Measurements from ENCODE around the gene TTC9C. TPM values are rescaled to one million over a fixed set of nuclear protein-coding genes. Genes with fewer than 3 reads are reported as not detected.

Gene TTC9C
- total and polyA plus RNA-seq, 2 of the 13 experiments (the other 11 are each of a cell fraction or from before 2014, with no cell fraction given): 28.0 to 36.4 TPM

DNA sequence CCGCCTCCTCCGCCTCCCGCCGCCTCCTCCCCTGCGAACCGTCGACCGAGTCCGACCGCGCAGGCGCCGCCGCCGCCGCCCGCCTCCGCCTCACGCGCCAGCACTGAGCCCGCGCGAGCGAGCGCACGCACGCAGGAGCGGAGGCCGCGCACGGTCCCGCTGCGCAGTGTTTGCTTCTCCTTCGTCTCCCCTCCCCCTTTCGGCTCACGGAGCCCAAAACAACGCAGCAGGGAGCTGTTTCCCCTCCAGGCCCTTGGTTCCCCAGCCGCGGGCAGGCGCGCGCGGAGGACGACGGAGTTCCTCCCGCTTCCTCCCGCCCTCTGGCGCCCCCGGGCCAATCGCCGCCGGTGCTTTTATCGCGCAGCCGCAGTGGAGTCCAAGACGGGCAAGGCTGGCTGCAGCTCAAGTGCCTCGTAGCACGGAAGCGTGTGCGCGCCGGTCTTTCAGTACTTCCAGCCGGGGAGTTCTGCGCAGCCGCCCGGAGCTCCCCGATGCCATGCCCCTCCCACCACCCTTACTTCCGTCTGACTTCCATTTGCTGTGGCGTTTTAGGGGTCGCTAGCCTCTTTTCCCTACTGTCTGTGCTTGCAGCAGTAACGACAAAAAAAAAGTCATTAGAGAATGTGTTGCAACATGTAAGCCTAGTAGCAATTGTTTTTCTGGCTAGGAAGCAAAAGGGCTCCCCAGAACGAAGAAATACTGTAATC, 968 bp upstream of the TTC9C start, which contains the start of gene HNRNPUL2 (continued):
- TF ChIP-seq ZNF800 (CRISPR knock-in tag; IDR thresholded peaks at IDR 0.05) (peak; percentile 41; the same call in 1 of the 2 replicates), RAD51 (IDR thresholded peaks at IDR 0.05; ENCODE audit: borderline replicate concordance) (no peak), ZNF816 (CRISPR knock-in tag; IDR thresholded peaks at IDR 0.05; ENCODE audit: borderline replicate concordance) (peak; percentile 22; the same call in 1 of the 2 replicates), ZBTB7B (CRISPR knock-in tag; IDR thresholded peaks at IDR 0.05) (peak; percentile 57; the same call in 1 of the 2 replicates), SMARCE1 (IDR thresholded peaks at IDR 0.05; ENCODE audit: borderline replicate concordance) (no peak), ZNF24 (IDR thresholded peaks at IDR 0.05) (peak; percentile 28; the same call in 1 of the 2 replicates), SP4 (CRISPR knock-in tag; IDR thresholded peaks at IDR 0.05) (peak; percentile 93), ZNF607 (CRISPR knock-in tag; IDR thresholded peaks at IDR 0.05; ENCODE audit: borderline replicate concordance) (peak; percentile 92), ZNF691 (CRISPR knock-in tag; IDR thresholded peaks at IDR 0.05; ENCODE audit: borderline replicate concordance, low read depth) (peak; percentile 64; the same call in 1 of the 2 replicates), ZNF362 (CRISPR knock-in tag; IDR thresholded peaks at IDR 0.05; ENCODE audit: borderline replicate concordance) (no peak), ZNF557 (CRISPR knock-in tag; IDR thresholded peaks at IDR 0.05) (peak; percentile 63; the same call in 1 of the 2 replicates)
- TF ChIP-seq, protein P1, sequence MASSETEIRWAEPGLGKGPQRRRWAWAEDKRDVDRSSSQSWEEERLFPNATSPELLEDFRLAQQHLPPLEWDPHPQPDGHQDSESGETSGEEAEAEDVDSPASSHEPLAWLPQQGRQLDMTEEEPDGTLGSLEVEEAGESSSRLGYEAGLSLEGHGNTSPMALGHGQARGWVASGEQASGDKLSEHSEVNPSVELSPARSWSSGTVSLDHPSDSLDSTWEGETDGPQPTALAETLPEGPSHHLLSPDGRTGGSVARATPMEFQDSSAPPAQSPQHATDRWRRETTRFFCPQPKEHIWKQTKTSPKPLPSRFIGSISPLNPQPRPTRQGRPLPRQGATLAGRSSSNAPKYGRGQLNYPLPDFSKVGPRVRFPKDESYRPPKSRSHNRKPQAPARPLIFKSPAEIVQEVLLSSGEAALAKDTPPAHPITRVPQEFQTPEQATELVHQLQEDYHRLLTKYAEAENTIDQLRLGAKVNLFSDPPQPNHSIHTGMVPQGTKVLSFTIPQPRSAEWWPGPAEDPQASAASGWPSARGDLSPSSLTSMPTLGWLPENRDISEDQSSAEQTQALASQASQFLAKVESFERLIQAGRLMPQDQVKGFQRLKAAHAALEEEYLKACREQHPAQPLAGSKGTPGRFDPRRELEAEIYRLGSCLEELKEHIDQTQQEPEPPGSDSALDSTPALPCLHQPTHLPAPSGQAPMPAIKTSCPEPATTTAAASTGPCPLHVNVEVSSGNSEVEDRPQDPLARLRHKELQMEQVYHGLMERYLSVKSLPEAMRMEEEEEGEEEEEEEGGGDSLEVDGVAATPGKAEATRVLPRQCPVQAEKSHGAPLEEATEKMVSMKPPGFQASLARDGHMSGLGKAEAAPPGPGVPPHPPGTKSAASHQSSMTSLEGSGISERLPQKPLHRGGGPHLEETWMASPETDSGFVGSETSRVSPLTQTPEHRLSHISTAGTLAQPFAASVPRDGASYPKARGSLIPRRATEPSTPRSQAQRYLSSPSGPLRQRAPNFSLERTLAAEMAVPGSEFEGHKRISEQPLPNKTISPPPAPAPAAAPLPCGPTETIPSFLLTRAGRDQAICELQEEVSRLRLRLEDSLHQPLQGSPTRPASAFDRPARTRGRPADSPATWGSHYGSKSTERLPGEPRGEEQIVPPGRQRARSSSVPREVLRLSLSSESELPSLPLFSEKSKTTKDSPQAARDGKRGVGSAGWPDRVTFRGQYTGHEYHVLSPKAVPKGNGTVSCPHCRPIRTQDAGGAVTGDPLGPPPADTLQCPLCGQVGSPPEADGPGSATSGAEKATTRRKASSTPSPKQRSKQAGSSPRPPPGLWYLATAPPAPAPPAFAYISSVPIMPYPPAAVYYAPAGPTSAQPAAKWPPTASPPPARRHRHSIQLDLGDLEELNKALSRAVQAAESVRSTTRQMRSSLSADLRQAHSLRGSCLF (CRISPR knock-in tag; IDR thresholded peaks at IDR 0.05; ENCODE audit: borderline replicate concordance): no peak
- TF ChIP-seq, protein P2, sequence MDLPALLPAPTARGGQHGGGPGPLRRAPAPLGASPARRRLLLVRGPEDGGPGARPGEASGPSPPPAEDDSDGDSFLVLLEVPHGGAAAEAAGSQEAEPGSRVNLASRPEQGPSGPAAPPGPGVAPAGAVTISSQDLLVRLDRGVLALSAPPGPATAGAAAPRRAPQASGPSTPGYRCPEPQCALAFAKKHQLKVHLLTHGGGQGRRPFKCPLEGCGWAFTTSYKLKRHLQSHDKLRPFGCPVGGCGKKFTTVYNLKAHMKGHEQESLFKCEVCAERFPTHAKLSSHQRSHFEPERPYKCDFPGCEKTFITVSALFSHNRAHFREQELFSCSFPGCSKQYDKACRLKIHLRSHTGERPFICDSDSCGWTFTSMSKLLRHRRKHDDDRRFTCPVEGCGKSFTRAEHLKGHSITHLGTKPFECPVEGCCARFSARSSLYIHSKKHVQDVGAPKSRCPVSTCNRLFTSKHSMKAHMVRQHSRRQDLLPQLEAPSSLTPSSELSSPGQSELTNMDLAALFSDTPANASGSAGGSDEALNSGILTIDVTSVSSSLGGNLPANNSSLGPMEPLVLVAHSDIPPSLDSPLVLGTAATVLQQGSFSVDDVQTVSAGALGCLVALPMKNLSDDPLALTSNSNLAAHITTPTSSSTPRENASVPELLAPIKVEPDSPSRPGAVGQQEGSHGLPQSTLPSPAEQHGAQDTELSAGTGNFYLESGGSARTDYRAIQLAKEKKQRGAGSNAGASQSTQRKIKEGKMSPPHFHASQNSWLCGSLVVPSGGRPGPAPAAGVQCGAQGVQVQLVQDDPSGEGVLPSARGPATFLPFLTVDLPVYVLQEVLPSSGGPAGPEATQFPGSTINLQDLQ (CRISPR knock-in tag; IDR thresholded peaks at IDR 0.05): peak; percentile 82; the same call in 1 of the 2 replicates
- TF ChIP-seq, protein P3, sequence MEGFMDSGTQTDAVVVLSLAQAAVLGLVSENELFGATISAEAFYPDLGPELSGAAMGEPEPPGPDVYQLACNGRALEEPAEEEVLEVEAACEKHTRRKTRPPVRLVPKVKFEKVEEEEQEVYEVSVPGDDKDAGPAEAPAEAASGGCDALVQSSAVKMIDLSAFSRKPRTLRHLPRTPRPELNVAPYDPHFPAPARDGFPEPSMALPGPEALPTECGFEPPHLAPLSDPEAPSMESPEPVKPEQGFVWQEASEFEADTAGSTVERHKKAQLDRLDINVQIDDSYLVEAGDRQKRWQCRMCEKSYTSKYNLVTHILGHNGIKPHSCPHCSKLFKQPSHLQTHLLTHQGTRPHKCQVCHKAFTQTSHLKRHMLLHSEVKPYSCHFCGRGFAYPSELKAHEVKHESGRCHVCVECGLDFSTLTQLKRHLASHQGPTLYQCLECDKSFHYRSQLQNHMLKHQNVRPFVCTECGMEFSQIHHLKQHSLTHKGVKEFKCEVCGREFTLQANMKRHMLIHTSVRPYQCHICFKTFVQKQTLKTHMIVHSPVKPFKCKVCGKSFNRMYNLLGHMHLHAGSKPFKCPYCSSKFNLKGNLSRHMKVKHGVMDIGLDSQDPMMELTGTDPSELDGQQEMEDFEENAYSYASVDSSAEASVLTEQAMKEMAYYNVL (CRISPR knock-in tag; IDR thresholded peaks at IDR 0.05; ENCODE audit: borderline replicate concordance): peak; percentile 26; the same call in 1 of the 2 replicates
